GDM1 (cell line): ENCODE measurements around the gene CAMK1D.

ENCODE experiments used
- DNase-seq: peaks from one replicate; lab custom pipeline; 2025; lab: John Stamatoyannopoulos, UW

Gene CAMK1D

GRCh38 chr10:12597176-12597575, 247.8 kb downstream of the CAMK1D start:
- DNase-seq: no peak

GRCh38 chr10:12597788-12598765, 248.7 kb downstream of the CAMK1D start:
- no peak for DNase-seq

- no peak for DNase-seq
These were observed 251.3 kb downstream of the CAMK1D start for GRCh38 chr10:12600652-12601051.

GRCh38 chr10:12602521-12602920, 253.2 kb downstream of the CAMK1D start:
- no peak for DNase-seq

- no peak for DNase-seq
These were observed 254.6 kb downstream of the CAMK1D start for GRCh38 chr10:12603766-12604470.

GRCh38 chr10:12605580-12606405, 256.4 kb downstream of the CAMK1D start:
- no peak for DNase-seq

- no peak for DNase-seq
These were observed 257.1 kb downstream of the CAMK1D start for GRCh38 chr10:12606461-12606860.

- no peak for DNase-seq
These were observed 259.4 kb downstream of the CAMK1D start for GRCh38 chr10:12608761-12609160.

GRCh38 chr10:12609435-12609834, 260.1 kb downstream of the CAMK1D start:
- DNase-seq: no peak

- no peak for DNase-seq
These were observed 263.8 kb downstream of the CAMK1D start for GRCh38 chr10:12613136-12613535.

GRCh38 chr10:12614177-12614995, 265.0 kb downstream of the CAMK1D start:
- DNase-seq: no peak

GRCh38 chr10:12615296-12616220, 266.2 kb downstream of the CAMK1D start:
- no peak for DNase-seq

- DNase-seq: no peak
These were observed 268.1 kb downstream of the CAMK1D start for GRCh38 chr10:12617191-12618175.

GRCh38 chr10:12622016-12622415, 272.7 kb downstream of the CAMK1D start:
- DNase-seq: no peak

GRCh38 chr10:12622691-12623090, 273.3 kb downstream of the CAMK1D start:
- no peak for DNase-seq

- DNase-seq: no peak
These were observed 276.2 kb downstream of the CAMK1D start for GRCh38 chr10:12625393-12626023.

- DNase-seq: no peak
These were observed 278.8 kb downstream of the CAMK1D start for GRCh38 chr10:12628153-12628552.

GRCh38 chr10:12628964-12629766, 279.8 kb downstream of the CAMK1D start:
- no peak for DNase-seq
